Adrenal gland (tissue), 12 donors: Measurements from ENCODE around the gene DLGAP4. TPM values are rescaled to one million over a fixed set of nuclear protein-coding genes. Genes with fewer than 3 reads are reported as not detected.
"Not testable (repeated sequence)": the region's sequence is repeated elsewhere in the genome, so short reads cannot be mapped to it uniquely, and the experiment has no call there.

Source experiments
- DNase-seq, 7 donors: peaks; one replicate each; pipeline ENCODE4 v3.0.0-alpha.2; 2019 to 2020
- H3K27ac ChIP-seq, 5 donors: fragments of 200-600 bp; sonication (generic) in 4 of 5; 1 replicate in 3 of 5; 2 replicates in 2 of 5; pipeline versions ENCODE4 v1.5.1 to v1.8.0; 2016 to 2020; ENCODE audit warnings: mild to moderate bottlenecking in 1 of 5
- H3K27me3 ChIP-seq: fragments of 200-600 bp; 2 replicates; pipeline ENCODE4 v1.8.0; 2021
- H3K36me3 ChIP-seq, 2 donors: fragments of 200-600 bp; replicated peaks in 1 of 2; 1 replicate in 1 of 2; 2 replicates in 1 of 2; pipeline versions ENCODE4 v1.5.1 to v1.8.0; 2018 to 2022
- H3K4me1 ChIP-seq, 2 donors: fragments of 200-600 bp; replicated peaks in 1 of 2; 1 replicate in 1 of 2; 2 replicates in 1 of 2; pipeline versions ENCODE4 v1.5.1 to v1.8.0; 2018 to 2021
- H3K4me3 ChIP-seq, 4 donors: fragments of 200-600 bp; sonication (generic) in 3 of 4; one replicate each; pipeline ENCODE4 v1.5.1; 2016 to 2018
- H3K9me3 ChIP-seq, 3 donors: fragments of 200-600 bp; sonication (generic) in 1 of 3; replicated peaks in 1 of 3; 1 replicate in 2 of 3; 2 replicates in 1 of 3; pipeline versions ENCODE4 v1.5.1 to v1.8.0; 2016 to 2021
- CTCF ChIP-seq, 6 experiments: fragments of 450-650 bp in 4 of 6; fragments of 200-600 bp in 2 of 6; sonication (generic) in 1 of 6; IDR thresholded peaks; 1 replicate in 5 of 6; 2 replicates in 1 of 6; pipeline versions ENCODE4 v1.5.1 to v1.8.0; 2016 to 2021; ENCODE audit warnings: antibody characterized with exemption in 6 of 6, mild to moderate bottlenecking in 2 of 6, moderate library complexity in 1 of 6
- POLR2A ChIP-seq, 2 donors: fragments of 450-650 bp; IDR thresholded peaks; one replicate each; pipeline ENCODE4 v1.6.1; 2017; ENCODE audit warnings: antibody characterized with exemption in 2 of 2, mild to moderate bottlenecking in 2 of 2, moderate library complexity in 1 of 2
- WGBS, 4 donors: extraction: QIAGEN DNeasy Blood & Tissue Kit in 2 of 4; methylation state at CpG; one replicate each; pipeline versions ENCODE4 v1.1.5 to v1.1.7; 2013 to 2017; 5-methylcytosine and 5-hydroxymethylcytosine counted together
- intact Hi-C, 2 donors: fragments of 100-400 bp; cut with DNase I; formaldehyde crosslinking; loops; one replicate each; pipeline versions ENCODE4 v1.14.1 to v1.15.0; 2022 to 2023
- polyA plus RNA-seq, 3 donors: library from polyadenylated mRNA; stranded (reverse); fragments of 200-250 nt in 2 of 3; fragments of 350-450 nt in 1 of 3; fragmentation: Illumina TruSeq in 1 of 3; extraction: RNeasy Lipid Tissue Mini Kit (QIAGEN cat#74804) in 1 of 3; gene quantifications; one replicate each; pipeline ENCODE4 v1.2.3, GENCODE V29; 2013 to 2014
- total RNA-seq, 9 donors: library from RNA; depleted of rRNA in 4 of 9; stranded (reverse); fragments of >200 nt in 4 of 9; fragments of 120-200 nt in 1 of 9; fragmentation: NEBNext Ultra II Directional in 1 of 9; extraction: Animal tissue kit (Norgen Biotek cat#: 25700) in 1 of 9; gene quantifications; one replicate each; pipeline versions ENCODE4 v1.1.0 to v1.2.4, GENCODE V29; 2013 to 2023
- donor health status: healthy with polysubstance abuse.
- donor health status: Bipolar disorder and iron deficiency.
- donor health status: DM: yes; HTN: yes; CAD: no.
- donor health status: DM: no; HTN: no; CAD: no.
- donor health status: DM: no; HTN: no; CAD: no.
- donor health status: DM: yes; HTN: yes; CAD: no.

The DLGAP4 gene
- total and polyA plus RNA-seq, 12 donors, result 13.5 to 95.2 (median 64.0) TPM

GRCh38 chr20:36563374-36563773, 257.2 kb downstream of the DLGAP4 start:
- TF ChIP-seq POLR2A (IDR thresholded peaks at IDR 0.05) (no peak), CTCF (IDR thresholded peaks at IDR 0.05) (no peak)

GRCh38 chr20:36564078-36564725, 258.1 kb downstream of the DLGAP4 start:
- H3K4me1 ChIP-seq, DNase-seq, H3K27me3 ChIP-seq, H3K36me3 ChIP-seq, H3K9me3 ChIP-seq, H3K4me3 ChIP-seq, intact Hi-C loops, H3K27ac ChIP-seq: not testable (repeated sequence)
- WGBS, 4 donors, result 85 to 94% (median 90%) methylated on average over 11 to 13 of the region's 13 CpGs

More at GRCh38 chr20:36563374-36563773, 257.2 kb downstream of the DLGAP4 start:
- no peaks in the 10 kb centered on the region for H3K9me3 ChIP-seq
- WGBS, 4 donors, result 78 to 93% (median 92%) methylated on average over 1 of the region's 1 CpG
- DNase-seq, result no peak
- no peak overlapping the region for H3K4me3 ChIP-seq
- H3K4me1 ChIP-seq, result no peaks in the 10 kb centered on the region
- H3K27me3 ChIP-seq, result no peaks in the 10 kb centered on the region
- H3K36me3 ChIP-seq, result no peaks in the 10 kb centered on the region
- intact Hi-C loops, result no loop called here
- no peak overlapping the region for H3K27ac ChIP-seq

- H3K27ac ChIP-seq, H3K4me1 ChIP-seq, DNase-seq, intact Hi-C loops, H3K9me3 ChIP-seq, H3K4me3 ChIP-seq, H3K27me3 ChIP-seq, H3K36me3 ChIP-seq: not testable (repeated sequence)
- WGBS, 4 donors, result 82 to 94% (median 86%) methylated on average over 6 of the region's 6 CpGs
These were observed 258.6 kb downstream of the DLGAP4 start for GRCh38 chr20:36564726-36565121.

- no peak for DNase-seq
- Histone ChIP-seq H3K36me3 (no peaks in the 10 kb centered on the region), H3K27ac (no peak overlapping the region), H3K27me3 (no peaks in the 10 kb centered on the region), H3K4me1 (no peaks in the 10 kb centered on the region), H3K9me3 (no peaks in the 10 kb centered on the region), H3K4me3 (no peak overlapping the region)
- no peak for TF ChIP-seq CTCF (IDR thresholded peaks at IDR 0.05)
- TF ChIP-seq POLR2A (IDR thresholded peaks at IDR 0.05), result no peak
- intact Hi-C loops, result no loop called here
- WGBS, 4 donors, result 92 to 98% (median 95%) methylated on average over 3 of the region's 3 CpGs
These were observed 259.4 kb downstream of the DLGAP4 start for GRCh38 chr20:36565520-36565919.

GRCh38 chr20:36569847-36570429, 263.8 kb downstream of the DLGAP4 start:
- Histone ChIP-seq H3K27ac (no peak overlapping the region), H3K4me3 (no peak overlapping the region), H3K9me3 (no peaks in the 10 kb centered on the region), H3K4me1 (peaks cover 13 to 19% of the 10 kb centered on the region in 2 donors), H3K27me3 (no peaks in the 10 kb centered on the region), H3K36me3 (no peaks in the 10 kb centered on the region)
- no peak for DNase-seq
- intact Hi-C loops, result no loop called here
- TF ChIP-seq POLR2A (IDR thresholded peaks at IDR 0.05), result no peak
- no peak for TF ChIP-seq CTCF (IDR thresholded peaks at IDR 0.05)
- WGBS, 4 donors, result 73 to 81% (median 77%) methylated on average over 7 of the region's 7 CpGs
